ACHN (cell line): ENCODE results near the gene MAPKAPK5.
"Not testable (repeated sequence)": the region's sequence is repeated elsewhere in the genome, so short reads cannot be mapped to it uniquely, and the experiment has no call there.

Experiments
- DNase-seq: peaks from one replicate; pipeline ENCODE4 v3.0.0-alpha.2; 2015
- in situ Hi-C: cut with HindIII; loops from 2 replicates; pipeline ENCODE4 v1.10.0; 2017; ENCODE audit warnings: low sequenced_read_pairs, low pct_ligation_motif_present, low pct_unique_long_range_greater_than_20kb

MAPKAPK5 gene

GRCh38 chr12:111825509-111825908, 16.5 kb upstream of the MAPKAPK5 start:
- no peak for DNase-seq
- in situ Hi-C loops, result no loop called here

GRCh38 chr12:111826316-111826715, 15.7 kb upstream of the MAPKAPK5 start:
- in situ Hi-C loops, result no loop called here
- DNase-seq, result no peak

- DNase-seq, result no peak
- in situ Hi-C loops, result no loop called here
These were observed 15.0 kb upstream of the MAPKAPK5 start for GRCh38 chr12:111826992-111827391.

- in situ Hi-C loops, result no loop called here
- no peak for DNase-seq
These were observed 14.1 kb upstream of the MAPKAPK5 start for GRCh38 chr12:111827907-111828306.

- in situ Hi-C loops, result no loop called here
- DNase-seq, result no peak
These were observed 13.6 kb upstream of the MAPKAPK5 start for GRCh38 chr12:111828338-111828979.

- DNase-seq, in situ Hi-C loops: not testable (repeated sequence)
These were observed 12.4 kb upstream of the MAPKAPK5 start for GRCh38 chr12:111829635-111830034.

- in situ Hi-C loops, DNase-seq: not testable (repeated sequence)
These were observed 7.2 kb upstream of the MAPKAPK5 start for GRCh38 chr12:111834740-111835386.

GRCh38 chr12:111835531-111836181, 6.4 kb upstream of the MAPKAPK5 start:
- in situ Hi-C loops, result not testable (repeated sequence)

GRCh38 chr12:111838353-111838752, 3.7 kb upstream of the MAPKAPK5 start:
- DNase-seq, result no peak
- in situ Hi-C loops, result no loop called here

More at GRCh38 chr12:111835531-111836181, 6.4 kb upstream of the MAPKAPK5 start:
- DNase-seq, result not testable (repeated sequence)

- DNase-seq, result no peak
- in situ Hi-C loops, result no loop called here
These were observed 1.2 kb upstream of the MAPKAPK5 start for GRCh38 chr12:111840807-111841206.

GRCh38 chr12:111841236-111841749, 735 bp upstream of the MAPKAPK5 start:
- in situ Hi-C loops, result no loop called here
- DNase-seq, result peak; percentile 44

- in situ Hi-C loops, result no loop called here
- DNase-seq, result peak; percentile 47
These were observed 748 bp downstream of the MAPKAPK5 start for GRCh38 chr12:111842556-111843396.

GRCh38 chr12:111846016-111846415, 4.0 kb downstream of the MAPKAPK5 start:
- no peak for DNase-seq

GRCh38 chr12:111850526-111850925, 8.5 kb downstream of the MAPKAPK5 start:
- no peak for DNase-seq
- in situ Hi-C loops, result no loop called here

More at GRCh38 chr12:111846016-111846415, 4.0 kb downstream of the MAPKAPK5 start:
- in situ Hi-C loops, result no loop called here

- DNase-seq, result no peak
- in situ Hi-C loops, result no loop called here
These were observed 16.2 kb downstream of the MAPKAPK5 start for GRCh38 chr12:111858186-111858585.

- no peak for DNase-seq
- in situ Hi-C loops, result no loop called here
These were observed 16.8 kb downstream of the MAPKAPK5 start for GRCh38 chr12:111858778-111859177.

- in situ Hi-C loops, result no loop called here
- no peak for DNase-seq
These were observed 22.9 kb downstream of the MAPKAPK5 start for GRCh38 chr12:111864913-111865312.

GRCh38 chr12:111867531-111867930, 25.5 kb downstream of the MAPKAPK5 start:
- DNase-seq, result no peak
- in situ Hi-C loops, result no loop called here
